Natural killer cell (primary cell): ENCODE data around the gene IGF1R. TPM values are rescaled to one million over a fixed set of nuclear protein-coding genes. Genes with fewer than 3 reads are reported as not detected.

ENCODE experiments used
- ATAC-seq, 3 donors: fragments of 150-1000 bp in 2 of 3; fragments of 200-7000 bp in 1 of 3; cut with Tn5 transposase; 1 replicate in 1 of 3; 2 replicates in 2 of 3; pipeline ENCODE4 v1.10.0; 2021; ENCODE audit warnings: mild to moderate bottlenecking in 2 of 3, moderate library complexity in 2 of 3
- DNase-seq, 2 donors: peaks; one replicate each; pipeline versions ENCODE4 v3.0.0 to v3.0.0-alpha.2; 2013 to 2021; ENCODE audit warnings: mixed read lengths in 1 of 2
- H3K27ac ChIP-seq: one replicate; pipeline ENCODE4 v1.5.1; 2013; ENCODE audit warnings: mild to moderate bottlenecking, low read length
- H3K27me3 ChIP-seq: one replicate; pipeline ENCODE4 v1.6.1; 2013; ENCODE audit warnings: low read length; ENCODE audit not compliant: control insufficient read depth, insufficient read depth
- H3K36me3 ChIP-seq: one replicate; pipeline ENCODE4 v1.6.1; 2013; ENCODE audit warnings: low read length; ENCODE audit not compliant: control insufficient read depth, insufficient read depth
- H3K4me1 ChIP-seq: one replicate; pipeline ENCODE4 v1.6.1; 2013; ENCODE audit warnings: low read length; ENCODE audit not compliant: control insufficient read depth, insufficient read depth
- H3K4me3 ChIP-seq: one replicate; pipeline ENCODE4 v1.5.1; 2013; ENCODE audit warnings: low read length
- H3K9me3 ChIP-seq: one replicate; pipeline ENCODE4 v1.6.1; 2013; ENCODE audit warnings: low read length; ENCODE audit not compliant: control insufficient read depth, insufficient read depth
- H3K27ac Mint-ChIP-seq, 2 donors: one replicate each; pipeline ENCODE4 v1.8.0; 2022; ENCODE audit warnings: mild to moderate bottlenecking in 2 of 2, mixed read lengths in 2 of 2, moderate library complexity in 1 of 2
- H3K27me3 Mint-ChIP-seq, 2 donors: one replicate each; pipeline ENCODE4 v1.8.0; 2022; ENCODE audit warnings: low read depth in 2 of 2, mixed read lengths in 2 of 2
- H3K36me3 Mint-ChIP-seq: one replicate; pipeline ENCODE4 v1.8.0; 2022; ENCODE audit warnings: mixed read lengths
- H3K4me1 Mint-ChIP-seq, 2 donors: one replicate each; pipeline ENCODE4 v1.8.0; 2022; ENCODE audit warnings: mixed read lengths in 2 of 2
- H3K4me3 Mint-ChIP-seq: one replicate; pipeline ENCODE4 v1.8.0; 2022; ENCODE audit warnings: mild to moderate bottlenecking, moderate library complexity, mixed read lengths
- H3K9me3 Mint-ChIP-seq, 2 donors: one replicate each; pipeline ENCODE4 v1.8.0; 2022; ENCODE audit warnings: mixed read lengths in 2 of 2
- WGBS: methylation state at CpG from one replicate; pipeline ENCODE4 v1.1.7; 2013; ENCODE audit warnings: missing lambda C conversion rate; ENCODE audit not compliant: insufficient coverage; 5-methylcytosine and 5-hydroxymethylcytosine counted together
- intact Hi-C: fragments of 100-400 bp; cut with micrococcal nuclease; formaldehyde crosslinking; loops from one replicate; pipeline ENCODE4 v1.14.2; 2022
- total RNA-seq, 4 donors: library from RNA; stranded (reverse); fragments of 120-200 nt in 1 of 4; gene quantifications; one replicate each; pipeline versions ENCODE4 v1.2.3 to v1.2.4, GENCODE V29; 2013 to 2022
- TF ChIP-seq, protein P1 (sequence below): fragments of 200-600 bp; IDR thresholded peaks from one replicate; pipeline ENCODE4 v1.8.0; 2022; ENCODE audit warnings: antibody characterized with exemption

Gene IGF1R
- total RNA-seq, 3 donors from 2014 or later (not counting 1 experiment from before 2014, with no cell fraction given) = 47.3 to 50.7 (median 49.0) TPM

DNA sequence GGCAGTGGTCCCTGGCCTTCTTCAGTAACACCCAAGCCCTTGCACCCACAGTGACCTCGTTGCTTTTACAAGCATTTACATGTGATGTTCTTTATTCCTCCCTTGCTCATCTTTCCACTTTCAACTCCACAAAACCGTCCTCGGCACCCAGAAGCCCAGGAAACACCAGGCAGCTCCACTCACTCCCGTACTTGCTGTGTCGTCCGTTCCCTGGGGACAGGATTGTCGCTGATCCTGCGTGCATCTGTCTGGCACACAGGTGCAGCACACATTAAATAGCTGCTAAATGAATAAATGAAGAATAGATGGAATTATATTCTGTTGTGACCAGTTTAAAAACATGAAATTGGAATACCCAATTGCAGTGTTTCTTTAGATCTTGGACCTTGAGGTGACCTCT lies 239.6 kb downstream of the IGF1R start:
- ATAC-seq = no peak
- Mint-ChIP-seq H3K27me3 (no peaks in the 10 kb centered on the region), H3K27ac (no peak overlapping the region), H3K36me3 (no peaks in the 10 kb centered on the region), H3K9me3 (no peaks in the 10 kb centered on the region), H3K4me3 (no peak overlapping the region), H3K4me1 (peaks cover 7 to 19% of the 10 kb centered on the region in 2 donors)
- Histone ChIP-seq H3K9me3 (no peaks in the 10 kb centered on the region), H3K4me3 (no peak overlapping the region), H3K36me3 (no peaks in the 10 kb centered on the region), H3K27ac (no peak overlapping the region), H3K27me3 (no peaks in the 10 kb centered on the region), H3K4me1 (no peaks in the 10 kb centered on the region)
- intact Hi-C loops = no loop called here
- TF ChIP-seq, protein P1, sequence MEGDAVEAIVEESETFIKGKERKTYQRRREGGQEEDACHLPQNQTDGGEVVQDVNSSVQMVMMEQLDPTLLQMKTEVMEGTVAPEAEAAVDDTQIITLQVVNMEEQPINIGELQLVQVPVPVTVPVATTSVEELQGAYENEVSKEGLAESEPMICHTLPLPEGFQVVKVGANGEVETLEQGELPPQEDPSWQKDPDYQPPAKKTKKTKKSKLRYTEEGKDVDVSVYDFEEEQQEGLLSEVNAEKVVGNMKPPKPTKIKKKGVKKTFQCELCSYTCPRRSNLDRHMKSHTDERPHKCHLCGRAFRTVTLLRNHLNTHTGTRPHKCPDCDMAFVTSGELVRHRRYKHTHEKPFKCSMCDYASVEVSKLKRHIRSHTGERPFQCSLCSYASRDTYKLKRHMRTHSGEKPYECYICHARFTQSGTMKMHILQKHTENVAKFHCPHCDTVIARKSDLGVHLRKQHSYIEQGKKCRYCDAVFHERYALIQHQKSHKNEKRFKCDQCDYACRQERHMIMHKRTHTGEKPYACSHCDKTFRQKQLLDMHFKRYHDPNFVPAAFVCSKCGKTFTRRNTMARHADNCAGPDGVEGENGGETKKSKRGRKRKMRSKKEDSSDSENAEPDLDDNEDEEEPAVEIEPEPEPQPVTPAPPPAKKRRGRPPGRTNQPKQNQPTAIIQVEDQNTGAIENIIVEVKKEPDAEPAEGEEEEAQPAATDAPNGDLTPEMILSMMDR = no peak
- 89% methylated on average over 8 of the region's 8 CpGs for WGBS
- no peak for DNase-seq

DNA sequence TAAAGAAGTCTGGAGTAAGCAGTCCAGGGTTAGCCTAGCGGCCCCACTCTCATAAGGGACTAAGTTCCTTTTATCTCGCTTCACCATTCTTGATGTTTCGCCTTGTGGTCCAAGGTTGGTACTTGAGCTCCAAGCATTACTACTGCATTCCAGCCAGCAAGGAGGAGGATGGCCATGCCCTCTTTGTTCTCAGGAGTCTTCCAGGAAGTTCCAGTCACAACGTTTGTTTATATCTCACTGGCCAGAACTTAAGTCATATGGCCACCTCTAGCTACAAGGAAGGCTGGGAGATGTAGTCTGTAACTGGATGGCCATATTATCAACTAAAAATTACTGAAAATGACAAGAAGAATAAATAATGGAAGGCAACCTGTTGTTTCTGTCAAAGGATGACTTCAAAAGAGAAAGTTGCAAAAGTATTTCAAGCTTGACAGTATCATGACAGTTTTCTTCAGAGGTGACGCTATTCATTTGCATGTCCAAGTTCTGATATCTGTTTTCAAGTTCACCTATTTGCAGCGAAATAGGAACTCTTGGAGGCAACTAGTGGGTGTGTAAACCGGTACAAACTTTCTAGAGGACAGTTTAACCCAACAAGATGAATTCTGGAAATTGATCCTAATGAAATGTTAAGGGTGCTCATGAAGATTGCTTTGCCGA lies 240.6 kb downstream of the IGF1R start:
- H3K4me3 Mint-ChIP-seq = no peak overlapping the region
- no peaks in the 10 kb centered on the region for H3K9me3 Mint-ChIP-seq
- no peaks in the 10 kb centered on the region for H3K27me3 Mint-ChIP-seq
- intact Hi-C loops = no loop called here
- 93% methylated on average over 7 of the region's 8 CpGs for WGBS
- DNase-seq (no peak), ATAC-seq (no peak)
- H3K4me1 Mint-ChIP-seq = peaks cover 7 to 19% of the 10 kb centered on the region in 2 donors
- no peaks in the 10 kb centered on the region for H3K36me3 Mint-ChIP-seq
- no peak overlapping the region for H3K27ac Mint-ChIP-seq
- Histone ChIP-seq H3K9me3 (no peaks in the 10 kb centered on the region), H3K36me3 (no peaks in the 10 kb centered on the region), H3K27me3 (no peaks in the 10 kb centered on the region), H3K4me3 (no peak overlapping the region), H3K4me1 (no peaks in the 10 kb centered on the region), H3K27ac (no peak overlapping the region)
- TF ChIP-seq, protein P1 = no peak

DNA sequence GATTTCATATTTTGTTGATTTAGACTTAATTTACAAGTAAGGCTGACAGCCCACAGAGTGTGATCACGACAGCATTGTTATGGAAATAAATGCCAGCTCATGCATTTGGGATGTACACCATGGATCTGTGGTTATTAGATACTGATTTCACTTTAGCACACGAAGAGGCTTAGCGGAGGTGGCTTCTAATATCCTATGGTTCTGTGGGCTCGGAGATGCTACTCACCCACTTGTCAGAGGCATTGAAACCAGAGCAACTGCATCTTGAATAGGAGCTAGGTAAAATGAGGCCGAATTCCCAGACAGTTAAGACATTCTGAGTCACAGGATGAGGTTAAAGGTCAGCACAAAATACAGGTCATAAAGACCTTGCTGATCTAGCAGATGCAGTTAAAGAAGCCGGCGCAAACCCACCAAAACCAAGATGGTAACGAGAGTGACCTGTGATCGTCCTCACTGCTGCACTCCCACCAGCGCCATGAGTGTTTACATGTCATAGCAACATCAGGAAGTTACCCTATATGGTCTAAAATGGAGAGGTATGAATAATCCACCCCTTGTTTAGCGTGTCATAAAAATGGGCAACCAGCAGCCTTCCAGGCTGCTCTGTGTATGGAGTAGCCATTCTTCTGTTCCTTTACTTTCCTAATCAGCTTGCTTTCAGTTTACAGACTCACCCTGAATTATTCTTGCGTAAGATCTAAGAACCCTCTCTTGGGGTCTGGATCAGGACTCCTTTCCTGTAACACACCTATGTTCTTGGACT lies 241.8 kb downstream of the IGF1R start:
- intact Hi-C loops = no loop called here
- Histone ChIP-seq H3K36me3 (no peaks in the 10 kb centered on the region), H3K9me3 (no peaks in the 10 kb centered on the region), H3K4me3 (no peak overlapping the region), H3K4me1 (no peaks in the 10 kb centered on the region), H3K27me3 (no peaks in the 10 kb centered on the region), H3K27ac (no peak overlapping the region)
- 89% methylated on average over 12 of the region's 12 CpGs for WGBS
- TF ChIP-seq, protein P1 = no peak
- Mint-ChIP-seq H3K27ac (no peak overlapping the region), H3K9me3 (no peaks in the 10 kb centered on the region), H3K27me3 (no peaks in the 10 kb centered on the region), H3K36me3 (no peaks in the 10 kb centered on the region), H3K4me1 (peaks cover 2 to 19% of the 10 kb centered on the region in 2 donors), H3K4me3 (no peak overlapping the region)
- ATAC-seq = no peak
- DNase-seq = no peak
